Natural killer cell treated with Interleukin-12 subunit alpha and Interleukin-12 subunit beta and Interleukin-15 and Interleukin-18, amount 100 ng/mL, for 72 hours (primary cell): Measurements from ENCODE around the gene DNAAF2. TPM values are rescaled to one million over a fixed set of nuclear protein-coding genes. Genes with fewer than 3 reads are reported as not detected.

Experiments used
- ATAC-seq, 2 donors: fragments of 150-1000 bp; cut with Tn5 transposase in 1 of 2; sonication (Bioruptor Pico), chemical (Tn5 transposase) in 1 of 2; 2 replicates each; pipeline ENCODE4 v1.10.0; 2021
- DNase-seq: peaks from one replicate; pipeline ENCODE4 v3.0.0; 2022; ENCODE audit warnings: low spot score
- H3K27ac Mint-ChIP-seq, 2 donors: 1 replicate in 1 of 2; 2 replicates in 1 of 2; pipeline ENCODE4 v1.8.0; 2022; ENCODE audit warnings: mixed read lengths in 2 of 2, mild to moderate bottlenecking in 1 of 2, moderate library complexity in 1 of 2
- H3K27me3 Mint-ChIP-seq, 2 donors: 1 replicate in 1 of 2; 2 replicates in 1 of 2; pipeline ENCODE4 v1.8.0; 2022; ENCODE audit warnings: mixed read lengths in 2 of 2
- H3K36me3 Mint-ChIP-seq: one replicate; pipeline ENCODE4 v1.8.0; 2022; ENCODE audit warnings: mixed read lengths
- H3K4me1 Mint-ChIP-seq, 2 donors: 1 replicate in 1 of 2; 2 replicates in 1 of 2; pipeline ENCODE4 v1.8.0; 2022; ENCODE audit warnings: low read depth in 2 of 2, mixed read lengths in 2 of 2, mild to moderate bottlenecking in 1 of 2
- H3K4me3 Mint-ChIP-seq: one replicate; pipeline ENCODE4 v1.8.0; 2022; ENCODE audit warnings: mixed read lengths
- H3K9me3 Mint-ChIP-seq: 2 replicates; pipeline ENCODE4 v1.8.0; 2022; ENCODE audit warnings: mixed read lengths
- total RNA-seq, 2 donors: library from RNA; stranded (reverse); gene quantifications; one replicate each; pipeline ENCODE4 v1.2.3, GENCODE V29; 2022

DNAAF2 gene
- total RNA-seq, 2 donors from 2014 or later = 6.2 to 11.9 TPM

DNA sequence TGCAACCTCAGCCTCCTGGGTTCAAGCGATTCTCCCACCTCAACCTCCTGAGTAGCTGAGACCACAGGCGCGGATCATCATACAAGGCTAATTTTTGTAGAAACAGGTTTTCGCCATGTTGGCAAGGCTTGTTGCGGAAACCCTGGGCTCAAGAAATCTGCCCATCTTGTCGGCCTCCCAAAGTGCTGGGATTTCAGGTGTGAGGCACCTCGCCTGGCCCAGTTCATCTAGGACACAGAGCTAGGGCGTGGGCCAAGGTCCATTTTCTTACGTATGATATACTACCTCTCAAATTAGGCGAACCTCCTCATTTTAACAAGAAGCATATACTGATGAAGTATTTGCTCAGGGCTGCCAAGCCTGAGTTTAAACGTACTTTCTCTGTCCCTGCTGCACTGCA, 51.0 kb downstream of the DNAAF2 start:
- H3K4me3 Mint-ChIP-seq = peak overlapping the region; percentile 92
- peaks cover 31% of the 10 kb centered on the region for H3K36me3 Mint-ChIP-seq
- ATAC-seq (no peak), DNase-seq (no peak)
- no peaks in the 10 kb centered on the region for H3K27me3 Mint-ChIP-seq
- H3K27ac Mint-ChIP-seq = peak overlapping the region; percentile 98 to 99
- no peaks in the 10 kb centered on the region for H3K9me3 Mint-ChIP-seq
- H3K4me1 Mint-ChIP-seq = peaks cover 52 to 59% of the 10 kb centered on the region in 2 donors

DNA sequence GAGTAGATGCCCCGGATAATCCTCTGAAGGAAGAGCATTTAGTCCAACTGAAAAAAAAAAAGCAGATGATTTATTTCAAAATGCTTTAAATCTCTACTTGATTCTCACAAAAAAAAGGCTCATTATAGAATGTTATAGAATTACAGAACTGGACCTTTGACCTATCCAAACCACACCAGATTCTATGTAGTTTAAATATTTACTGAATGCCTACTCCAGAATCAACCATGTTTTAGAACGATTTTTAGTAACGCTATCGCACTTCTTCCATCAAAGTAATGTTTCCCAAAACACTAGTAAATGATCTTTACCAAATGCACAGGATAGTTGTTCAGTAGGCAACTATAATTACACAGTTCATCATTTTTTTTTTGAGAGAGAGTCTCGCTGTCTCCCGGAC, 51.4 kb downstream of the DNAAF2 start:
- peaks cover 52 to 59% of the 10 kb centered on the region in 2 donors for H3K4me1 Mint-ChIP-seq
- peak overlapping the region; percentile 92 for H3K4me3 Mint-ChIP-seq
- no peak for DNase-seq
- no peaks in the 10 kb centered on the region for H3K27me3 Mint-ChIP-seq
- H3K9me3 Mint-ChIP-seq = no peaks in the 10 kb centered on the region
- no peak for ATAC-seq
- peak overlapping the region; percentile 98 to 99 for H3K27ac Mint-ChIP-seq
- H3K36me3 Mint-ChIP-seq = peaks cover 31% of the 10 kb centered on the region

DNA sequence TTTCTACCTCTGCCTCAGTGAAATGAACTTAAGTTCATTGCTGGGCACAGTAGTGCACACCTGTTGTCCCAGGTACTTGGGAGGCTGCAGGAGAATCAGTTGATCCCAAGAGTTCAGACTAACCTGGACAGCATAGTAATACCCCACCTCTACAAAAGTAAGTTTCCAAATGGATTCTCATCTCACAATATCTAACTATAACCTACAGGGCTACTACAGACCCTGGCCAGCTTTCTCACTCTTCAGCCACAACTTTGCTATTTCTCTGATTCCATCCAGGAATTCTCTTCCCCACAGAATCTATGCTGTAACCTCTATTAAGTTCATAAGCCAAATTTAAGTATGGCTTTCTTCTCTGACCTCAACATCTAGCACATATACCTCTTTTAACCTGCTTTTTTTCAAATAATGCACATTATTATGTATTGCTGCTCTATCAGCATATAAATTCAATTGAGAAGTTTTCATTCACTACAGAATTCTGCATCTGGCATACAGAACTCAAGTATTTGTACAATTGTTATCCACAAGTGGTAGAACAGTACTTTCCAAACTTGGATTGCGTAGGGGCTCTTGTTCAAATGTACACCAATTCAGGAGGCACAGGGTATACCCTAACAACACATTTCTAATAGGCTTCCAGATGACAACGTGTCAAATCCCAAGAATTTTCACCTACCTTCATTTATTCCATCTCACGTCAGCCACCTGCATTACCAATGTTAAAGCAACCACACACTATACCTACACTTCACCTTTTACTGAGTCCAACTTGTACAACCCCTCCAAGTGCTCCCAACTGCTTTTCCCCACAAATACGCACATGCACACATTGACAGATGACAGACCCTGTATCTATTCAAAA, 52.7 kb downstream of the DNAAF2 start:
- peak overlapping the region; percentile 41 for H3K4me3 Mint-ChIP-seq
- no peaks in the 10 kb centered on the region for H3K27me3 Mint-ChIP-seq
- H3K27ac Mint-ChIP-seq = peak overlapping the region; percentile 3 to 57
- ATAC-seq (no peak), DNase-seq (no peak)
- H3K4me1 Mint-ChIP-seq = peaks cover 52 to 59% of the 10 kb centered on the region in 2 donors
- H3K36me3 Mint-ChIP-seq = peaks cover 38% of the 10 kb centered on the region
- H3K9me3 Mint-ChIP-seq = no peaks in the 10 kb centered on the region

DNA sequence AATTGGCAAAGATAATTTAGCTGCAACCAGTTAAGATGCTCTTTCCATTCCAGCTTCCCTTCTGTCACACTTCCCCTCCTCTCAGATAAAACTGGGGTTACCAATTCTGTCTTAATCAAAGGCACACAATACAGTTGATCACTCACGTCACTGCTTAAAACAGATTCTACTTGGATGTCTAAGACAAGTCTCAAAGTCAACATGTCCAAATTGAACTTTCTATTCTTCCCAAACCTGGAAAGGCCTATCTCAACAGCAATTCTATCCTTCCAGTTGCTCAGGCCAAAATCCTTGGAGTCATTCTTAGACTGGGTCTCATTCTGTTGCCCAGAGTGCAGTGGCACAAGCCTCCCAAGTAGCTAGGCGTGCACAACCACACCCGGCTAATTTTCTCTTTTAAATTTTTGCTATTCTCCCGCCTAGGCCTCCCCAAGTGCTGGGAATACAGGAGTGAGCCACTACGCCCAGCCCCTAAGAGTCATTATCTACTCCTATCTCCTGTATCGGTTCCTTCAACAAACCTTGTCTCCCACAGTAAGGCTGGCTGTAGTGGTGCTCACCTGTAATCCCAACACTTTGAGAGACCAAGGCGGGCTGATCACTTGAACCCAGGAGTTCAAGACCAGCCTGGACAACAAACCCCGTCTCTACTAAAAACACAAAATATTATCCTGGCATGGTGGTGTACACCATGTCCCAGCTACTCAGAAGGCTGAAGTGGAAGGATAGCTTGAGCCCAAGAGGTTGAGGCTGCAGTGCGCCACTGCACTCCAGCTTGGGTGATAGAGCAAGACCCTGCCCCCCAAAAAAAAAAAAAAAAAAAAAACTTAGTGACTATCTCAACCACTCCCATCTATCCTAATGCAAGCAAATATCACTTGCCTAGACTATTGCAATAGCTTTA, 53.6 kb downstream of the DNAAF2 start:
- Mint-ChIP-seq H3K27ac (peak overlapping the region; percentile 3 to 57), H3K36me3 (peaks cover 38% of the 10 kb centered on the region), H3K27me3 (no peaks in the 10 kb centered on the region), H3K4me3 (peak overlapping the region; percentile 41), H3K9me3 (no peaks in the 10 kb centered on the region), H3K4me1 (peaks cover 48 to 51% of the 10 kb centered on the region in 2 donors)
- ATAC-seq (no peak), DNase-seq (no peak)

DNA sequence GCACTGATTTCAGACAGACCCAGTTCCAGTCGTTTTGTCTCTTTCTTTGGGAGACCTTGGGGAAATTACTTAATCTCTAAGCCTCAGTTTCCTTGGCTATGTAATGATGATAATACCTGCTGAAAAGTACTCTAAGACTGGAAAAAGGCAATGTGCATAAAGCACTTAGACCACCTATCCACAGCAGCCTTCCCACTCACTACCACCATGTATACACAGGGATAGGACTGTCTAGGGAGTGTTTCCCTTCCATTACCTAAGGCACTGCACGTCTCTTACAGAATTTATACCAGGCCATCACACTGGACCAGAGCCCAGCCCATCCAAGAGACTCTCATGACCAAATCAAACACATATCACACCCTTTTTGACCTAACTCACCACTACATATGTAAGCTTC, 55.2 kb downstream of the DNAAF2 start:
- no peak overlapping the region for H3K27ac Mint-ChIP-seq
- peaks cover 27% of the 10 kb centered on the region for H3K36me3 Mint-ChIP-seq
- ATAC-seq = no peak
- H3K27me3 Mint-ChIP-seq = no peaks in the 10 kb centered on the region
- no peaks in the 10 kb centered on the region for H3K9me3 Mint-ChIP-seq
- H3K4me3 Mint-ChIP-seq = no peak overlapping the region
- H3K4me1 Mint-ChIP-seq = peaks cover 39 to 41% of the 10 kb centered on the region in 2 donors
- no peak for DNase-seq

DNA sequence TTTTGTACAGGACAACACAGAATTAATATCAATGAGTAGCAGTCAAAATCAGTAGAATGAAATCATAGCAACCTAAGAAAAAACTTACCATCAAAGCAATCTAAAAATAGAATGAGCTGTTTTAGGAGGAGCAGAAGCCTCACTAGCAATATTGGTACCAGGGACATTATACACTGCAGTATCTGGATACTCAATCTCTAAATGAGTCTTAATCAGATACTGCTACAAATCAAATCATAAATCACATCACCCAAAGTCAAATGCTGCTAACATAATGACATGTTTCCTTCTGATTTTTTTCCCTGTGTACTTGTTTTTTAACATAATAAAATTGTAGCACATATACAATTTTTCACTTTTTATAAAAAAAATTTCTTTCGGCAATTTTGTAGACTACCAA, 56.9 kb downstream of the DNAAF2 start:
- DNase-seq = no peak
- Mint-ChIP-seq H3K27ac (no peak overlapping the region), H3K36me3 (peaks cover 22% of the 10 kb centered on the region), H3K4me3 (no peak overlapping the region), H3K27me3 (no peaks in the 10 kb centered on the region), H3K4me1 (peaks cover 28 to 29% of the 10 kb centered on the region in 2 donors), H3K9me3 (no peaks in the 10 kb centered on the region)
- no peak for ATAC-seq

Other genes starting within 250 kb of the DNAAF2 start
- gene RPS29, start 48.9 kb downstream of the DNAAF2 start, total RNA-seq = 1,000 to 10,000 TPM in 1 of 2 donors, 100 to 1,000 TPM in 1; 518 to 1,286 TPM
- gene LRR1, start 36.3 kb downstream of the DNAAF2 start, total RNA-seq = 10 to 100 TPM; 28.7 to 48.4 TPM
- 100 to 1,000 TPM; 186 to 188 TPM for gene RPL36AL, start 14.6 kb downstream of the DNAAF2 start, total RNA-seq
- 10 to 100 TPM; 76.3 to 93.6 TPM for gene MGAT2, start 14.4 kb downstream of the DNAAF2 start, total RNA-seq
- gene POLE2, start 53.0 kb upstream of the DNAAF2 start, total RNA-seq = 10 to 100 TPM; 19.5 to 30.5 TPM
- 1 to 10 TPM; 1.7 to 2.4 TPM for gene KLHDC1, start 57.9 kb upstream of the DNAAF2 start, total RNA-seq
- 10 to 100 TPM; 17.2 to 17.8 TPM for gene KLHDC2, start 132.9 kb upstream of the DNAAF2 start, total RNA-seq
- gene NEMF, start 217.5 kb upstream of the DNAAF2 start, total RNA-seq = 100 to 1,000 TPM in 1 of 2 donors, 10 to 100 TPM in 1; 95.2 to 120 TPM